Heart left ventricle (tissue), 13 donors: ENCODE results near the gene CELF2.

Source experiments
- POLR2A ChIP-seq, 2 donors: fragments of 450-650 bp; IDR thresholded peaks; one replicate each; pipeline ENCODE4 v1.6.1; 2017; ENCODE audit warnings: antibody characterized with exemption in 2 of 2, mild to moderate bottlenecking in 2 of 2, moderate library complexity in 2 of 2
- TF ChIP-seq, protein P1 (sequence below), 12 donors: fragments of 200-600 bp; sonication (generic) in 4 of 12; IDR thresholded peaks; one replicate each; pipeline versions ENCODE4 v1.5.0 to v1.8.0; 2018 to 2022; ENCODE audit warnings: antibody characterized with exemption in 12 of 12, mild to moderate bottlenecking in 5 of 12
- donor health status: ischemic (EF 13 %, LVEDD 7.1; RV severe dilation, severe dysfunction).
- donor health status: DM: no; HTN: yes; CAD: no.
- donor health status: DM: no; HTN: no; CAD: no.
- donor health status: ischemic (EF 25% LVEDD 6.9; RV normal size, moderate dysfunction).
- donor health status: ischemic (EF 25% LVEDD 5.7; RV mildly dilated, moderate dysfunction).
- donor health status: ischemic (EF 35%, LVEDD 5.7; RV mildly dilated, moderate dysfunction).
- donor health status: nonischemic (EF 11% LVEDD 7.7; RV severe dilation, severe dysfunction).
- donor health status: DM: yes; HTN: yes; CAD: no.
- donor health status: PGD.
- donor health status: ischemic (EF 29% LVEDD 5.4; RV normal size, mild dysfunction).
- donor health status: nonischemic (EF 23%, LVEDD 6.1; RV moderate dilation, normal function).

DNA sequence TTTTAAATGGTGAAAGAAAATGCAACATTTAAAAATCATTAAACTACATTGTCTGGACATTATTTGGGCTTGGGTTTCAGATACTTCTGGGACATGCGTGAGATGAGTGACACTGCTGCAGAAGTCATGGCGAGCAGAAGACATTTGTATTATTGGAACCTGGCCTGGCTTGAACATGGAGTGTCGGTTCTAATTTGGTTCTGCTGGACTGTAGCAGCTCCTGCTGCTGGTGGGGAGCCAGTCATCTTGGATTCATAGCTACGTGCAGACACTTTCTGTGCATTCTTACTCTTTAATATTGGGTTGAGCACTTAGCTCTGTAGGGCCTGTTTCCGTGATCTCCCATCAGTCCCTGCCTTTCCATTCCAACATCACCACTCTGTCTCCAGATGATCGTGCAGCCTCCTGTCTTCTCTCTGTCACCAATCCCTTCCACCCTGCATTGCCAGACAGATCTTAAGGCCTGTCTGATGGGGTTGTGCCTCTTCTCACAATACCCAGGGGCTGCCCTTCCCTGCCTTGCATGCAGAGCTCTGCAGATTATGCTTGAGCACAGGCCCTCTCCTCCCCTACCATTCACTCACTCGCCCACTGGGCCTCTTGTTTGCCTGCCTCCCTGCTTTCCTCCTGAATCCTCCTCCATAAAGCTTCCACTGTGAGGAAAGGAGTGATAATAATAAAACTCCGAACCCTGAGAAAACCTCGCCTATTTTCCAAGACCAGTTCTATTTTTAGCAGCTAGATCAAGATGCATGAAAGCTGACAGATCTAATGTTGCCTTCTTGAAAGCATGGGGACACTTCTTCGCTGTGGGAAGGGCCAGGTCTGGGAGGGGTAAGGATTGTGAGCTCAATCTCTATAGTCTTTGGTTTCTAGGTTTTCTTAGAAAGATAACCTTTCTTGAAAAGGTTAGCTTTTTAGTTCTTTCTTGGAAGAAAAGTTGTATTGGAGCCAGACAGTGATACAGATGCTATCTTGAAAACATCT lies 32.9 kb downstream of the CELF2 start:
- TF ChIP-seq, protein P1, sequence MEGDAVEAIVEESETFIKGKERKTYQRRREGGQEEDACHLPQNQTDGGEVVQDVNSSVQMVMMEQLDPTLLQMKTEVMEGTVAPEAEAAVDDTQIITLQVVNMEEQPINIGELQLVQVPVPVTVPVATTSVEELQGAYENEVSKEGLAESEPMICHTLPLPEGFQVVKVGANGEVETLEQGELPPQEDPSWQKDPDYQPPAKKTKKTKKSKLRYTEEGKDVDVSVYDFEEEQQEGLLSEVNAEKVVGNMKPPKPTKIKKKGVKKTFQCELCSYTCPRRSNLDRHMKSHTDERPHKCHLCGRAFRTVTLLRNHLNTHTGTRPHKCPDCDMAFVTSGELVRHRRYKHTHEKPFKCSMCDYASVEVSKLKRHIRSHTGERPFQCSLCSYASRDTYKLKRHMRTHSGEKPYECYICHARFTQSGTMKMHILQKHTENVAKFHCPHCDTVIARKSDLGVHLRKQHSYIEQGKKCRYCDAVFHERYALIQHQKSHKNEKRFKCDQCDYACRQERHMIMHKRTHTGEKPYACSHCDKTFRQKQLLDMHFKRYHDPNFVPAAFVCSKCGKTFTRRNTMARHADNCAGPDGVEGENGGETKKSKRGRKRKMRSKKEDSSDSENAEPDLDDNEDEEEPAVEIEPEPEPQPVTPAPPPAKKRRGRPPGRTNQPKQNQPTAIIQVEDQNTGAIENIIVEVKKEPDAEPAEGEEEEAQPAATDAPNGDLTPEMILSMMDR (IDR thresholded peaks at IDR 0.05): no peak
- TF ChIP-seq POLR2A (IDR thresholded peaks at IDR 0.05): no peak
